ENCODE measurements around the gene MORF4L2.

Gene MORF4L2

GRCh38 chrX:103631145-103631544 lies 55.4 kb downstream of the MORF4L2 start:
- DNase-seq: no peak

DNA sequence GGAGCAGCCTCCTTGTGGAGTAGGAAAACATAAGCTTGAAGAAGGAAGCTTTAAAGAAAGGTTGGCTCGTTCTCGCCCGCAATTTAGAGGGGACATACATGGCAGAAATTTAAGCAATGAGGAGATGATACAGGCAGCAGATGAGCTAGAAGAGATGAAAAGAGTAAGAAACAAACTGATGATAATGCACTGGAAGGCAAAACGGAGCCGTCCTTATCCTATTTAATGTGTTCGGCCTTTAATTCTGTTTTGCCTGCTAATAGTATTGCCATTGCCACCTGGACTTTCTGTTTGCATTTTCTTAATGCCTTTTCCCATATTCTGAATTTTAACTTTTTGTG lies 56.4 kb downstream of the MORF4L2 start:
- no peak for DNase-seq

- no peak for DNase-seq
Observed at GRCh38 chrX:103629318-103630170, 57.0 kb downstream of the MORF4L2 start.

- DNase-seq: no peak
Observed at GRCh38 chrX:103628386-103629317, 57.8 kb downstream of the MORF4L2 start, which contains the start of gene TCEAL1. TCEAL1 (plus strand) TSS chrX:103628975; CDS start chrX:103629917, 942 bp downstream.

DNA sequence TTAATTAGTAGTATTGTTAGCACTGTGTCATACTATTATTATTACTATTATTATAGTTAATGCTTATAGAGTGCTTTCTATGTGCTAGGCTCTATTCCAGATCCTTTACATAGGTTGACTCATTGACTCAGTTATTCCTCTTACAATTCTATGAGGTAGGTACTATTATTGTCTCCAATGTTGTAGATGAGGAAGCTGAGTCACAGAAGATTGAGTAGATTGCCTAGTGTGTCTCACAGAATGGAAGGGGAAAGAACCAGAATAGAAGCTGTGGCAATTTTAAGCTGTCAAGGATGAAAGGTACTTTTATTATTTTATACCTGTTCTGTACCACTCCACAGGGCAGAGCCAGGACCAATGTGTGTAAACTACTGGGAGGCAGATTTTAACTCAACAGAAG lies 59.6 kb downstream of the MORF4L2 start:
- DNase-seq: no peak

Measured in activated CD4-positive, alpha-beta T cell treated with anti-CD3 and anti-CD28 coated beads, Interleukin-2, amount 50 U/mL, for 4 hours (primary cell).